Naive thymus-derived CD8-positive, alpha-beta T cell (primary cell): ENCODE measurements around the gene CIRBP. TPM values are rescaled to one million over a fixed set of nuclear protein-coding genes. Genes with fewer than 3 reads are reported as not detected.

ENCODE experiments used
- ATAC-seq, 2 donors: fragments of 150-1000 bp; cut with Tn5 transposase in 1 of 2; sonication (Bioruptor Pico), chemical (Tn5 transposase) in 1 of 2; 1 replicate in 1 of 2; 2 replicates in 1 of 2; pipeline ENCODE4 v1.10.0; 2021; ENCODE audit warnings: mild to moderate bottlenecking in 2 of 2, moderate library complexity in 2 of 2
- POLR2A ChIA-PET: fragments of 350-600 bp; sonication (Branson Sonifier 250); formaldehyde crosslinking; loops from one replicate; lab custom pipeline; 2021; ENCODE audit warnings: antibody characterized with exemption; lab: Charles Lee
- DNase-seq, 10 donors: peaks; one replicate each; pipeline versions ENCODE4 v3.0.0 to v3.0.0-alpha.2; 2020 to 2022
- H3K27ac Mint-ChIP-seq, 10 donors: one replicate each; pipeline ENCODE4 v1.8.0; 2020 to 2022; ENCODE audit warnings: mild to moderate bottlenecking in 10 of 10, mixed read lengths in 10 of 10, moderate library complexity in 4 of 10, inconsistent platforms in 1 of 10
- H3K27me3 Mint-ChIP-seq, 5 donors: one replicate each; pipeline ENCODE4 v1.8.0; 2021 to 2022; ENCODE audit warnings: mixed read lengths in 5 of 5
- H3K36me3 Mint-ChIP-seq, 3 donors: one replicate each; pipeline ENCODE4 v1.8.0; 2020 to 2022; ENCODE audit warnings: mixed read lengths in 3 of 3, mild to moderate bottlenecking in 2 of 3, inconsistent platforms in 1 of 3
- H3K4me1 Mint-ChIP-seq, 4 donors: one replicate each; pipeline ENCODE4 v1.8.0; 2021 to 2022; ENCODE audit warnings: mixed read lengths in 4 of 4
- H3K4me3 Mint-ChIP-seq, 10 donors: one replicate each; pipeline ENCODE4 v1.8.0; 2020 to 2022; ENCODE audit warnings: mild to moderate bottlenecking in 10 of 10, mixed read lengths in 10 of 10, moderate library complexity in 6 of 10, inconsistent platforms in 1 of 10
- H3K9me3 Mint-ChIP-seq, 9 donors: one replicate each; pipeline ENCODE4 v1.8.0; 2020 to 2022; ENCODE audit warnings: mixed read lengths in 9 of 9, mild to moderate bottlenecking in 3 of 9, inconsistent platforms in 1 of 9, moderate library complexity in 1 of 9
- polyA plus RNA-seq, 3 donors: library from polyadenylated mRNA; unstranded; fragments of 300-500 nt; fragmentation: Illumina TruSeq; gene quantifications; one replicate each; pipeline ENCODE4 v1.2.3, GENCODE V29; 2021
- total RNA-seq, 8 experiments: library from RNA in 2 of 8; stranded (reverse) in 2 of 8; gene quantifications; one replicate each; pipeline ENCODE4 v1.2.3 and lab custom pipeline; 2021 to 2026

Gene CIRBP
- total and polyA plus RNA-seq, 5 experiments from 2014 or later = 204 to 579 (median 273) TPM

- Mint-ChIP-seq H3K9me3 (no peaks in the 10 kb centered on the region), H3K36me3 (peaks cover 0 to 23% (median 0%) of the 10 kb centered on the region in 3 donors), H3K4me3 (no peak overlapping the region), H3K4me1 (peaks cover 5 to 23% (median 21%) of the 10 kb centered on the region in 4 donors), H3K27me3 (peaks cover 9 to 26% (median 16%) of the 10 kb centered on the region in 5 donors), H3K27ac (no peak overlapping the region)
- ATAC-seq (no peak), DNase-seq (no peak)
- POLR2A ChIA-PET = interaction anchor here (0.8 kb wide), 1 partner anchor 13 kb away, joined by 3 read pairs; the partner anchor contains the start of gene CIRBP
These were observed 13.6 kb downstream of the CIRBP start for GRCh38 chr19:1282588-1283206.

- H3K27me3 Mint-ChIP-seq = peaks cover 9 to 30% (median 20%) of the 10 kb centered on the region in 5 donors
- H3K4me1 Mint-ChIP-seq = peaks cover 5 to 20% (median 17%) of the 10 kb centered on the region in 4 donors
- peaks cover 0 to 18% (median 0%) of the 10 kb centered on the region in 3 donors for H3K36me3 Mint-ChIP-seq
- DNase-seq (no peak), ATAC-seq (no peak)
- H3K4me3 Mint-ChIP-seq = no peak overlapping the region
- H3K9me3 Mint-ChIP-seq = no peaks in the 10 kb centered on the region
- POLR2A ChIA-PET = interaction anchor here (0.6 to 0.8 kb wide), 2 partner anchors 14 to 240 kb away, joined by 3 read pairs; partner anchors contain the start of genes CIRBP and PLK5
- no peak overlapping the region for H3K27ac Mint-ChIP-seq
These were observed 14.2 kb downstream of the CIRBP start for GRCh38 chr19:1283207-1283916.

GRCh38 chr19:1283917-1284292, 14.8 kb downstream of the CIRBP start:
- DNase-seq (no peak), ATAC-seq (no peak)
- POLR2A ChIA-PET = interaction anchor here (0.6 kb wide), 1 partner anchor 240 kb away, joined by 3 read pairs; the partner anchor contains the start of gene PLK5
- H3K9me3 Mint-ChIP-seq = no peaks in the 10 kb centered on the region
- H3K4me1 Mint-ChIP-seq = peaks cover 5 to 20% (median 16%) of the 10 kb centered on the region in 4 donors
- H3K36me3 Mint-ChIP-seq = peaks cover 0 to 14% (median 0%) of the 10 kb centered on the region in 3 donors
- H3K4me3 Mint-ChIP-seq = peak overlapping the region in 4 of 10 donors; percentile 3 to 74 (median 38)
- H3K27me3 Mint-ChIP-seq = peaks cover 9 to 31% (median 20%) of the 10 kb centered on the region in 5 donors
- no peak overlapping the region for H3K27ac Mint-ChIP-seq

GRCh38 chr19:1284293-1284978, 15.3 kb downstream of the CIRBP start:
- Mint-ChIP-seq H3K27me3 (peaks cover 9 to 36% (median 20%) of the 10 kb centered on the region in 5 donors), H3K9me3 (no peaks in the 10 kb centered on the region), H3K36me3 (peaks cover 0 to 11% (median 0%) of the 10 kb centered on the region in 3 donors), H3K4me1 (peaks cover 5 to 20% (median 15%) of the 10 kb centered on the region in 4 donors), H3K4me3 (peak overlapping the region; percentile 28 to 74 (median 62)), H3K27ac (peak overlapping the region in 3 of 10 donors; percentile 17 to 56 (median 28))
- POLR2A ChIA-PET = interaction anchor here (0.5 to 0.8 kb wide), 2 partner anchors 16 to 1916 kb away, joined by 3 read pairs; partner anchors contain the start of gene CIRBP
- DNase-seq (no peak), ATAC-seq (no peak)

DNA sequence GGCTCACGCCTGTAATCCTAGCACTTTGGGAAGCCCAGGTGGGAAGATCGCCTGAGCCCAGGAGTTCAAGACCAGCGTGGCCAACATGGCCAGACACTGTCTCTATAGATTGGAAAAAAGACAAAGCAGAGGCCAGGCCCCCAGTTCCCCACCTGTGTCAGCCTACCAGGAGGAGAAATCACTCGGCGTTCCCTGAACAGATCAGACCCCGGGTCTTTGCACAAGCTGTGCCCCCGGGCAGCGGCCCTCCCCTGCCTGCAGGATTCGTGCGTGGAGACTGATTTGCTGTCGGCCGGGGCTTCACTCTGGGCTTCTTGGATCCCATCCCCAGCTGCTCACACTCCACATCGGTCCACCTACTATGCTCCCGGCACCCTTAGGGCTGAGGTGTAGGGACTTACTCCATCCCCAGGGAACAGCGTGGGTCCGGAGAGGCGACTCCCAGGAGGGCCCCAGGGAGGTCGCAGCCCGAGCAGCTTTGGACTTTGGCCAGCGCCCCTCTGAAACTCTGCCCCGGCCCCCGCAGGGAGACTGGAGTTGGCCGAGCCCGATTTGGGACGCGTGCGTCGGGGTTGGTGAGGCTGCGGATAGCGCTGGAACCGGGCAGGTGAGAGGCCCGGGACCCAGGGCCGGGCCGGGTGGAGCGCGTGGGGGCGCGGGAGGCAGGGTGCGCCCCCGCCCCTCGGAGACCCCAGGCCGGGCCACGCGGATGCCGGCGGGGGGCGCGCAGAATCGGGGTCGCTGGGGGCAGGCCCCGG, 16.0 kb downstream of the CIRBP start:
- ATAC-seq = no peak

DNA sequence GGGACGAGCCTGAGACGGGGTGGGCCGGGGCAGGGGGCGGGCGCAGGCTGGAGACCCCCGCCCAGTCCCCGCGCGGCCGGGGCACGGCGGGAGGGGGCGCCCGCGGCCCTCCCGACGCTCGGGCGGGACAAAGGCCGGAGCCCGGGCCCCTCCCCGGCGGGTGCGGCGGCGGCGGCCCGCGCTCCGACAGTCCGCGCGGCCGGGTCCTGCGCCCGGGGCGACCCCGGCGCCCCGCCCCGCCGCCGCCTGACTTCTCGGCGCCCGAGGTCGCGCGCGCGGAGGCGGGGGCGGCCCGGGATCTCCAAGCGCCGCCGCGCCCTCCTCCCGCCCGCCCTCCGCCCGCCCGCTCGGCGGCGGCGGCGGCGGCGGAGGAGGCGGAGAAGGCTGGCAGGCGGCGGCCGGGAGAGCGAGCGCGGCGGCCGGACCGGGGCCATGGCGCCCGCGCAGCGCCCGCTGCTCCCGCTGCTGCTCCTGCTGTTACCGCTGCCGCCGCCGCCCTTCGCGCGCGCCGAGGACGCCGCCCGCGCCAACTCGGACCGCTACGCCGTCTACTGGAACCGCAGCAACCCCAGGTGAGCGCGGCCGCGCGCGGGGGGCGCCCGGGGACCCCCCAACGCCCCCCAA, 16.7 kb downstream of the CIRBP start, which contains the start of gene EFNA2:
TSS of gene EFNA2 (plus strand) at position 137 of the 624 bp plus-strand sequence. CDS start at position 433, 296 bp downstream.
- Mint-ChIP-seq H3K27ac (peak within 1 kb of the TSS in 3 of 10 donors; percentile 17 to 56 (median 28)), H3K9me3 (no peaks in the 10 kb centered on the region), H3K36me3 (peaks cover 0 to 6% (median 0%) of the 10 kb centered on the region in 3 donors), H3K27me3 (peaks cover 9 to 42% (median 20%) of the 10 kb centered on the region in 5 donors), H3K4me1 (peaks cover 1 to 11% (median 8%) of the 10 kb centered on the region in 4 donors), H3K4me3 (peak within 1 kb of the TSS; percentile 15 to 82 (median 60))
- POLR2A ChIA-PET = no interaction called here
- no peak for DNase-seq
- peak; percentile 36 to 56 for ATAC-seq

More for the DNA sequence above, 16.0 kb downstream of the CIRBP start:
- Mint-ChIP-seq H3K36me3 (peaks cover 0 to 6% (median 0%) of the 10 kb centered on the region in 3 donors), H3K4me1 (peaks cover 1 to 14% (median 9%) of the 10 kb centered on the region in 4 donors), H3K4me3 (peak overlapping the region; percentile 15 to 67 (median 56)), H3K27ac (peak overlapping the region in 3 of 10 donors; percentile 17 to 56 (median 28)), H3K9me3 (no peaks in the 10 kb centered on the region), H3K27me3 (peaks cover 9 to 41% (median 20%) of the 10 kb centered on the region in 5 donors)
- no peak for DNase-seq
- POLR2A ChIA-PET = interaction anchor here (0.8 kb wide), 1 partner anchor 16 kb away, joined by 3 read pairs; the partner anchor contains the start of gene CIRBP

GRCh38 chr19:1286487-1287353, 17.6 kb downstream of the CIRBP start:
- DNase-seq (no peak), ATAC-seq (no peak)
- POLR2A ChIA-PET = no interaction called here
- no peak overlapping the region for H3K27ac Mint-ChIP-seq
- H3K36me3 Mint-ChIP-seq = peaks cover 0 to 6% (median 0%) of the 10 kb centered on the region in 3 donors
- H3K27me3 Mint-ChIP-seq = peaks cover 9 to 43% (median 20%) of the 10 kb centered on the region in 5 donors
- H3K9me3 Mint-ChIP-seq = no peaks in the 10 kb centered on the region
- H3K4me3 Mint-ChIP-seq = peak overlapping the region in 9 of 10 donors; percentile 7 to 82 (median 56)
- H3K4me1 Mint-ChIP-seq = peaks cover 1 to 11% (median 8%) of the 10 kb centered on the region in 4 donors

GRCh38 chr19:1287354-1288225, 18.5 kb downstream of the CIRBP start:
- POLR2A ChIA-PET = no interaction called here

DNA sequence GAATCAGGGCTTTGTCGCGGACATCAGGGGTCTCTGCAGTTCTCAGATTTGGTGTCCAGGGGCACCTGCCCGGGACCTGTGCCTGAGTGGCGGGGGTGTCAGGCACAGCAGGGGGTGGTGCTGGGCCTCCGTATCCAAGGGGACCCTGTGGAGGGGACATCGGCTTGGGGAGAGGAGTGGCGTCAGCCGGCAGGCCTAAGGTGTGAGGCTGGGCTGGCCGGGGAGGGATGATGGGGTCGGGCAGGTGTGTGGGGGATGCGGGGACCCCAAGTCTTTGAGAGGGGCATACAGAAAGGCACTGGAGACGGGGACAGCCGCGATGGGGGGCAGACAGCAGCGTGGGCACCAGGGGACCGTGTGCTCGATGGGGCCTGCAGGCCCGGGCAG, 19.1 kb downstream of the CIRBP start:
- Mint-ChIP-seq H3K4me1 (peaks cover 4 to 12% (median 11%) of the 10 kb centered on the region in 4 donors), H3K9me3 (no peaks in the 10 kb centered on the region), H3K4me3 (no peak overlapping the region), H3K27me3 (peaks cover 12 to 52% (median 27%) of the 10 kb centered on the region in 5 donors), H3K36me3 (peaks cover 0 to 6% (median 0%) of the 10 kb centered on the region in 3 donors), H3K27ac (no peak overlapping the region)
- no peak for DNase-seq
- ATAC-seq = no peak
- POLR2A ChIA-PET = no interaction called here

More at GRCh38 chr19:1287354-1288225, 18.5 kb downstream of the CIRBP start:
- no peak for ATAC-seq
- no peak for DNase-seq
- Mint-ChIP-seq H3K27ac (no peak overlapping the region), H3K4me3 (no peak overlapping the region), H3K27me3 (peaks cover 12 to 51% (median 25%) of the 10 kb centered on the region in 5 donors), H3K36me3 (peaks cover 0 to 6% (median 0%) of the 10 kb centered on the region in 3 donors), H3K9me3 (no peaks in the 10 kb centered on the region), H3K4me1 (peaks cover 4 to 12% (median 11%) of the 10 kb centered on the region in 4 donors)
